Mucosa of gallbladder (tissue), 1 donor: Measurements from ENCODE around the gene VIPR2. TPM values are rescaled to one million over a fixed set of nuclear protein-coding genes. Genes with fewer than 3 reads are reported as not detected.
"Not testable (repeated sequence)": the region's sequence is repeated elsewhere in the genome, so short reads cannot be mapped to it uniquely, and the experiment has no call there.

Experiments
- DNase-seq: peaks from one replicate; pipeline ENCODE4 v3.0.0-alpha.2; 2020; ENCODE audit warnings: low spot score
- total RNA-seq: library from RNA; stranded (reverse); gene quantifications from one replicate; pipeline ENCODE4 v1.2.1, GENCODE V29; 2021
- donor health status: DM: no; HTN: no; CAD: no.

Gene VIPR2, protein sequence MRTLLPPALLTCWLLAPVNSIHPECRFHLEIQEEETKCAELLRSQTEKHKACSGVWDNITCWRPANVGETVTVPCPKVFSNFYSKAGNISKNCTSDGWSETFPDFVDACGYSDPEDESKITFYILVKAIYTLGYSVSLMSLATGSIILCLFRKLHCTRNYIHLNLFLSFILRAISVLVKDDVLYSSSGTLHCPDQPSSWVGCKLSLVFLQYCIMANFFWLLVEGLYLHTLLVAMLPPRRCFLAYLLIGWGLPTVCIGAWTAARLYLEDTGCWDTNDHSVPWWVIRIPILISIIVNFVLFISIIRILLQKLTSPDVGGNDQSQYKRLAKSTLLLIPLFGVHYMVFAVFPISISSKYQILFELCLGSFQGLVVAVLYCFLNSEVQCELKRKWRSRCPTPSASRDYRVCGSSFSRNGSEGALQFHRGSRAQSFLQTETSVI
- 7.3 TPM for total RNA-seq

DNA sequence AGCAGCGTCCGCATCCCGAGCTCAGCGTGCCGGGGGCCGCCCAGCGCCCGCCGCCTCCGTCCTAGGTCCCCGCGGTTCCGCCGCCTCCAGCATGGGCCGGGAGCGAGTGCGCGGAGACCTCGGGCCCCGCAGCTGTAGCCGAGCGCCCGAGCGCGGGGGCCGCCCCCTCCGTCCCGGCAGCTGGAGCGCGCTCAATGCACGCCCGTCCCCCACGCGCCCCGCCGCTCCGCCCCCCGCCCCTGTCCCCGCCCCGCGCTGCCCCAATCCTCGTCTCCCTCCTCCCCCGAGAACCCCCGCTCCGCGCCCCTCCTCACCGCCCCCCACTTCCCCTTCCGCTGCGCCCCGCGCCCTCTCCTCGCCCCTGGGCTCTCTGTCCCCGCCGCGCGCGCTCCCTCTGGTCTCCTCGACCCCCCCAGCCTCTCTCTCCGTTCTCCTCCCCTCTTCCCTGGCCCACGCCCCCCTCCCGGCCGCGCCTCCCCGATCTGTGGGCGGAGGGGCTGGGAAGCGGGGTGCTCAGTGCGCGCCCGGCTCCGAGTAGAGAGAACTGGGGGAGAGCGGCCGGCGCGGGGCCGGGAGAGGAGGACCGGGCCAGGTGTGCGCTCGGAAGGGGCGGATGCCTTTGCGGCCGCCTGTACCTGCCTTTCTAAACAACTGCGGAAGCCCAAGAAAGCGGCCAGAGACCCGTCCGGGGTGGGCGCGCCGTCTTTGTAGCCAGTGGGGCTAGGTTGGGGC lies at the start of gene VIPR2:
VIPR2 (minus strand) TSS at position 110 of the 732 bp plus-strand sequence; CDS start at position 14, 96 bp downstream.
- DNase-seq: no peak

DNA sequence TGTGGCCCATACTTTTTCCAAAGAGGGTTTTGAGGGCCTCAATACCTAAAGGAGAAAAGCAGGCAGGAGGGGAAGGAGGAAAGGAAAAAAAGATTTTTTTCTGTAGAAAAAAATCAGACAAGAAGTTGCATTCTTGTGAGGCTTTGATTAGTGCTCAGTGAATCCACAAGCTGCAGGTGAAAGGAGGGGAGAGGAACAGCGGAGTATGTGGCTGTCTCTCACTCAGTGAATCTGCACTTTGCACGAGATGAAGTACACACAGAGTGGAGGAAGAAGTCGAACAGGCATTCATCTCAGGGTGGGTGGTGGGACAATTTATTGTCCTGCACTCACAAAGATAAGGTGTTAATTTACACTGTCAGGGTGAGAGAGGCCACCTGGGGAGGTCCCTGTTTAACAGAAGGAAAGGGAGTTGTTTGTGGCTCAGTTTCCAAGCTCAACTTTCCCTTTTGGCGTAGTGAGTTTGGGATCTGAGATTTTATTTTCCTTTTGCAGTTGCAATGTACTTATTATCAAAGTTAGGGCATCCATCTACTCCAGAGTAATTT lies 49.0 kb upstream of the VIPR2 start:
- no peak for DNase-seq

DNA sequence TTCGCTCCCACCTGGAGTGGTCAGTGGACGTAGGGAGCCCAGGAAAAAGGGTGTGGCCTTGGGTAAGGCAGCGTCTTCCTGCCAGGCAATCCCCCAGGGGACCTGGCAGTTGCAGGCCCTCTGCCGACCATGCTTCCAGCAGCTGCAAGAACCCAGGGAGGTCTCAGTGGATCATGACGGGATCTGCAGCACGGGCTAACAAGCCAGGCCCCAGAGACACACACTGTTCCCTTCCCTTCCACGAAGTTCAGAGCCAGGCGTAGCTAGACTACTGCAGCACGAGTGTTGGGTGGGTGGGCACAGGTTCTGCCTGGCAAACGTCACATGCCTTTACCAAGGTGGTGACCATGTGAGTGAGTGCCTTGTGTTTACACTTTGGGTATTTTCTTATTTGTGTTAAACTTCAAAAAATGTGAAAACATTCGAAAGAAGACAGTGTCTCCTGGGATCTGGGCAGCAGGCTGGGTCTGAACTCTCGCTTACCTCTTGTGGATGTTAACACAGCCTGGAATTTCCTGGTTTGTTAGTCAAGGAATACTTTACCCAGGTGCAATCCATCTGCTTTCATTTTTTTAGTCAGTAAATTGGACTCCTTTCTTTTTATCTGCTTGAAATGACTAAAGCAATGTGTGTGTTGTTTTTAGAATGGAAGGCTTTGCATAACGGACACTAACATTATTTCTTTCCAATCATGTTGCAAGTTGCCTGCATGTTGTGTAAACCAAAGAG lies 48.2 kb upstream of the VIPR2 start:
- no peak for DNase-seq

DNA sequence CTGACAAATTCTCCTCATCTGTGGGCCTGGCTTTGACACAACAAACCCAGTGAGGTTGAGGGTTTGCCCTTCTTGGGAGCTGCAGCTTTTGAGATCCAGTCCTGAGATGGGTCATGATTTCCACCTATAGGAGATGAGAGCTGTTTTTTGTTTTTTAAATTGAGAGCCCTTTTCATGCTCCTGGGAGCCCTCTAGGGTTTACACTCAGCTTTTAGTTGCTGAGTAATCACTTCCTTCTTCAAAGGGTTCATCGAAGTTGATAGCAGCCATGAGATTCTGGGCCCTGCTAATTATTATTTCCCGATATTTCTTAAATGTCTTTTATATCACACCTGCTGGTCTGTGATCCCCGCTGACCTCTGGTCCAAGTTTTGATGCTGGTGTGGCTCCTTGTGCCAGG lies 47.3 kb upstream of the VIPR2 start:
- no peak for DNase-seq

DNA sequence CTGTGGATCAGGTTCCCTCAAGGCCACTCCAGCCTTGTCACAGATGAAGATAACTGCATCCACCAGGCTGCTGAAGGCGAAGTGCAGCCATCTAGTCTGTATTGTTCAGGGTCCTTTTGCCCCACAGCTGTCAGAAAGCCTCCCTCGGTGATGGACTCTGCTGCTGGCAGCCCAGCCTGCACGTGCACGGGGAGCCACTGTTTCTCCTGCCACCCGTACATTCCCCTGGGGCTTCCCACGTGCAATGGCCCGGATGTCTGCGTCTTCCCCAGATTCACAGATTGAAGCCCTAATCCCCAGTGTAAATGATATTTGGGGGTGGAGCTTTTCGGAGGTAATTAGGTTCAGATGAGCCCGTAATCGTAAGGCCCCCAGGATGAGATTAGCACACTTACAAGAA lies 46.6 kb upstream of the VIPR2 start:
- no peak for DNase-seq

DNA sequence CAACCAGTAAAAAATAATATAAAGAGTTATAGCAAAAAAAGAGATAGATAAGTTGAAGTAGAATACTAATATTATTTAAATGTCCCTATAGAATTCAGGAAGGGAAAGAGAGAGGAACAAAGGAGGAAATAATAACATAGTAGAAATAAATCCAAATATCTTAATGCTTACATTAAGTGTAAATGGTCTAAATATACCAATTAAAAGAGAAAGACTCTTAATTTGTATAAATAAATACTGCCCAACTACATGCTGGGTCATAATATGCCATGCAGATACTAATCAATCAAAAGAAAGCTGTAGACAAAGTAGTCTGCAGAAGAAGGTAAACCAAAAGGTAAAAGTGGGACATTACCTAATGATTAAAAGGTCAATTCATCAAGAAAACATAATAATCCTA lies 43.3 kb upstream of the VIPR2 start:
- no peak for DNase-seq

DNA sequence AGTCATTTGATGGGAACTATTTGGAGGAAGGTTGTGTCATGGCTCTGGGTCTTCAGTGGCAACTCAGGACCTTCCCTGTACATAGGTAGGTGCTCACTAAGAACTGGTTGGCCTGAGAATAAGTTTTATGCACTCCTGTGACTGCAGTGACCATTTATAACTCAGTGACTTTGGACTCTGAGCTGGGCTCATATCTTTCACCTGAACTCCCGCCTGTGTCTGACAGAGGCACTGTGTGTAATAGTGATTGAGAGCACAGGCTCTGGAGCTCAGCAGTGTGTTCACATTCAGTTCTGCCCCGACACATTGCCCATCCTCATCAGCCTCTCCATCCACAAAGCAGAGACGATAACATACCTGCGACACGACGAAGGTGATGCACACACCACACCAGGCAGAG lies 34.6 kb upstream of the VIPR2 start:
- no peak for DNase-seq

DNA sequence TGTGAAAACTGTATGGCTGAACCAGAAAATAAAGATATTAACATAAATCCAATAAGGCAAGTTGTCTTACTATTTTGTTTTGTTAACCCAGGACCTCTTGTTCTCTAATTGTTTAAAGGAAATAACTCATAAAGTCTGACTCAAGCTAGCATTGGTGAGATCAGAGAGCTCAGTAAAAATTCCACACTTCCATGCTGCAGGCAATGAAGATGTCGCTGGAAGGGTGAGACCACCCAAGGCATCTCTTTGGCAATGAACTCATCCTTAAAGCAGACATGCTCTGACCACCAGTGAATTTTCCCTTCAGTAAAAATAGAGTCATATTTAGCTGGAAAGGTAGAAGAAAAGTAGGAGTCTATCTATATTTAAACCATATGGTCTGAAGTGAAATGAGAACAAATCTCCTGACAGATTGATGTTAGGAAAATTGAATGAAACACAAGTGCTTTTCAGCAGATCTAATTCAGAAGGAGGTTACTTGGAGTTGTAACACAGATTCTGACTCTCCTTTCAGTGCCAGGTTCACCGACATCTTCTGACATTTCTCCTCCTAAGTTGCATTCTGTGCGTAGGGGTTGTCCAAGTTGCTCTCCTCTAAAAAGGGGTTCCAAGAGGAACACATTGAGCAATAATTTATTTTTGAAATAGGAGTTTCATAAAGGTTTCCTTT lies 32.8 kb upstream of the VIPR2 start:
- no peak for DNase-seq

DNA sequence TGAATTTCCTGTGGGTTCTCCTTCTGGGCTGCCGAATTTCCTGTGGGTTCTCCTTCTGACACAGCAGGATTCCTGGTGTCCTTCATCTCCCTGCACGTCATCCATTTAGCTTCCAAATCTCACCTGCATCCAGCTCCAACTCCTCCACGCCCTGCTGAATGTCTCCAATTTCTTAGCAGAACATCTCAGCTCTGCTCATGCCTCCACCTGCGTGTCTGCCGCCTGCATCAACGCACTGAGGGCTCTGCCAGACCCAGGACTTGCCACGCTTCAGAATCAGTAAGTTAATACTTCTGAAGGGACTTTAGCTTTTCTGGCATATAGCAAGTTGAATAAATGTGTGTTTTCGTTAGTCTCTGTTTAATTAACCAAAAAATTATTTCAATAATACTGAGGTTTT lies 31.1 kb upstream of the VIPR2 start:
- no peak for DNase-seq

DNA sequence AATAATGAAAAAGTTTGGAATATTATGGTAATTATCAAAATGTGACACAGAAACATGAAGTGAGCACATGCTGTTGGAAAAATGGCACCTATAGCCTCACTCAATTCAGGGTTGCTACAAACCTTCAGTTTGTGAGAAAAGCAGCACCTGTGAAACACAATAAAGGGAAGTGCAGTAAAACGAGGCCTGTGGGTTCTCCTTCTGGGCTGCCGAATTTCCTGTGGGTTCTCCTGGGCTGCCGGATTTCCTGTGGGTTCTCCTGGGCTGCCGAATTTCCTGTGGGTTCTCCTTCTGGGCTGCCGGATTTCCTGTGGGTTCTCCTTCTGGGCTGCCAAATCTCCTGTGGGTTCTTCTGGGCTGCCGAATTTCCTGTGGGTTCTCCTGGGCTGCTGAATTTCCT lies 30.4 kb upstream of the VIPR2 start:
- DNase-seq: not testable (repeated sequence)

DNA sequence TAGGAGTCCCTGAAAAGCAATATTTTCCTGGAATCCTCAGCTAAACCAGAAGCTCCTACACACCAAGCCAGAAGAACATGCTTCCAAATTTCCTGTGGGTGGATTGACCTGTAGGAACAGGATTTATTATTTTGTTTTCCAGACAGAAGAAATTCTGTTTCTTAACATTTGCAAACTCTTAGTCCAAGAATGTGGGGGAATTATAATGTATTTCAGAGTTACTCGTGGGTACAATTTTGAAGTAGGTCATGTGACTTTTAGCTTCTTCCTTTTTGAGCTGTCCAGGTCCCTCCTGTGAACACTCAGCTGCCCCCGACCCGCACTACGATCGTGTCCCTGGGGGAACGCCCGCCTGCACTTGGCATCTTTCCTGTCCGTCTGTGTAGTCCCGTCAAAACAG lies 27.7 kb upstream of the VIPR2 start:
- DNase-seq: no peak

DNA sequence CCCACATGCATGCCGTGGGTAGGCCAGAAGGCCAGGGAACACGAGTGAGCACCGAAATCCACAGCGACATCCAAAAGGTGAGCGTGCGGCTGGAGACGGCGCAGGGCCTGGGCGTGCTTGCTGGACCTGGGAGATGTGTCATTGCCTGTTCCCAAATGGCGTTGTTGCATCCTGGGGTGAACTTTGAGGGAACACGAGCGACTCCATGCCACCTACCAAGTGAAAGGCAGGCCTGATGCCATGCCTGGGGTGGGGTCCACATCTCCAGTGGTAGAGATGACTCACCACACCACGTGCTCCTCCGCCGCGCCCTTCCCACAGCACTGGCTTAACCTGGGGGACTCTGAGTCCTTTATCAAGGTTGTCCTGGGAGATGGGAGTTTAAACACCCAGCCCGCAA lies 24.7 kb upstream of the VIPR2 start:
- no peak for DNase-seq

DNA sequence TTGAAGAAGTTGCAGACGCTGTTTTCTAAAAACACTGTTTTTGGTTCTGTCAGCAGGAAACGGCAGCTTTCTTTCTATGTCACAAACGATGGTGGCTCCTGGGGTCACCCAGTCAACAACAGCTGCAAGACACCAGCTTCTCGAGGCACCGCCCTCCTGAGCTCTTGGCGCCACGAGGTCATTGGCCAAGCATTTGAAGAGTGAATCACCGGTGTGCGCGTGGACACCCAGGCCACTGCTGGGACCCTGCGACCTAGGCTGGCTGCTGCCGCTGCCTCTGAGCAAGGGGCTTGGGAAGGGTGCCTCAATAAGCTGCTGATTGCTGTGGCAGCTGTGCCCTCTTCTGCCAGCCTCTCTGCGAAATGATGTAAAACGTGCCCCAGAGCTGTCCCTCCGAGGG lies 22.5 kb upstream of the VIPR2 start:
- no peak for DNase-seq

DNA sequence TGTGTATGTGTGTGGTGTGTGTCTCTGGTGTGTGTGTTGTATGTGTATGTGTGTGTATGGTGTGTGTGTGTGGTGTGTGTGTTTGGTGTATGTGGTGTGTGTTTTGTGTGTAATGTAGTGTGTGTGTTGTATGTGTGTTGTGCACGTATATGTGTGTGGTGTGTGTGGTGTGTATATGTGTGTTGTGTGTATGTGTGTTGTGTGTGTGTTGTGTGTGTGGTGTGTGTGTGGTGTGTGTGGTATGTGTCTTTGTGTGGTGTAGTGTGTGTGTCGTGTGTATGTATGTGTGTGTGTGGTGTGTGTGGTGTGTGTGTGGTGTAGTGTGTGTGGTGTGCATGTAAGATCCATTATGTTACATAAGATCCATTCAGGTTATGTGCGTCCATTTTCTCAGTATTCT lies 21.9 kb upstream of the VIPR2 start:
- no peak for DNase-seq

DNA sequence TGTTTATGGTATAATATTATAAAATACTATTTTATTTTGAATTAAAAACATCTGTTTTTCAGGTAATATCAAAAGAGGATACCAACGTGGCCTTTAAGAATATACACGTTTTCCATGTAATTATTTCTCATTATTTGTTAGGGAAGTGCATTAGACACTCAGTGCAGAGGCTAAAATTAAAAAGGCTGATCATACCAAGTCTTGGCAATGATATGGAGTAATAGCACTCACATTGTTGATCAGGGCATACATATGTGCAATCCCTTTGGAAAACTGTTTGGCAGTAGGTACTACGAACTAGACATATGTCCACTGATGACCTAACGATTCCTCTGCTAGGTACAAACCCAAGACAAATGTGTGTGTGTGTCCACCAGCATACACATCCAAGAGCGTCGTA lies 20.7 kb upstream of the VIPR2 start:
- DNase-seq: no peak

DNA sequence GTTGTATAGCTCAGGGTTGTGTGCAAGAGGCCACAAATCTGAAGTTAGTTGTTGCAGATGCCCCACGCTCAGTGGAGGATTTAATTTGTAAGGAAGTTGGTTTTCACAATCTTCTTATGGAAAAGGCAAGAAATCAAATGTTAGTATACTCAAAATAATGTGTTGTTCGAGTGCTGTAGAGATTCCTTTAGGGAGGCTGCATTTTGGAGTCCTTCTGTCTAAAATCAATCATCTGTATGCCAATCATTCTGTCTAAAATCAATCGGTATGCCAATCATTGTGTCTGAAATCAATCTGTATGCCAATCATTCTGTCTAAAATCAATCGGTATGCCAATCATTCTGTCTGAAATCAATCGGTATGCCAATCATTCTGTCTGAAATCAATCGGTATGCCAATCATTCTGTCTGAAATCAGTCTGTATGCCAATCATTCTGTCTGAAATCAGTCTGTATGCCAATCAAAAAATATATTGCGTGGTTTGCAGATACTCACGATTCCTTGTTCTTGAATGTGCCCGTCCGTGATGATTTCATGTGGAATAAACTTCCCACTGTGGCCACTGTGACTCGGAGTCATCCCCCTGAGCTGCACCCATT lies 19.1 kb upstream of the VIPR2 start:
- not testable (repeated sequence) for DNase-seq

DNA sequence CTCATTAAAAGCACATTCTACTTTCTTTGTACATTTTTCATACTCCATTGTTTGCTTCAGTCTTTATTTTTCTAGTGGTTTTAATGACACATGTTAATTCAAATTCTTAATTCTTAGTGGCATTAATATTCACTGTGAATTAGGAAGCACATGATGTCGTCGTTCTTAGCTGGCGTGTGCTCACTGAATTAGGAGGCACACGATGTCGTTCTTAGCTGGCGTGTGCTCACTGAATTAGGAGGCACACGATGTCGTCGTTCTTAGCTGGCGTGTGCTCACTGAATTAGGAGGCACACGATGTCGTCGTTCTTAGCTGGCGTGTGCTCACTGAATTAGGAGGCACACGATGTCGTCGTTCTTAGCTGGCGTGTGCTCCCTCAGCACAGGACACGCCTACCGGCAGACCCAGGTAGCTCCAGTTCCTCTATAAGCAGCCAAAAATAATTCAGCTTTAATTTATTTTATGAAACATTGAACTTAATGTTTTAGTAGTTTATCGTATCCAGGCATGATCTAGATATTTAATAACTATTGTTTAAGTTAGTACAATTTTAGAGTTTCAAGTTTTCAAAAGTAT lies 17.5 kb upstream of the VIPR2 start:
- not testable (repeated sequence) for DNase-seq

DNA sequence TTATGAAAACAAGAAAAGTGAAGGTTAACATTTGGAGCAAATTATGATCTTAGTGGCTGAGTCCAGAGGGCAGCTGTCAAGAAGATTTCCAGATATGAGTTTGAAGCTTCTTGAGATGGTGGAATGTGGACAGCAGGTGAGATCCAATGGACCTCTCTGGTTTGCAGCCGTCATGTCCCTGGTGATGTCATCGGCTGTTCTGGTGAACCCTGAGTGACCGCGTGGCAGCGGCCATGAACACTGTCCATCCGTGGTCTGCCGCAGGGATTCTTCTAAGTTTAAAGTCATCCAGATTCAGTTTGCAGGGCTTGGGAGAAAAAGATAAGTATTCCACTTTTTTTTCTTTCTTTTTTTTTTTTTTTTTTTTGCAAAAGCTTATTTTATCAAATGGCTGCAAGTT lies 15.8 kb upstream of the VIPR2 start:
- DNase-seq: no peak

DNA sequence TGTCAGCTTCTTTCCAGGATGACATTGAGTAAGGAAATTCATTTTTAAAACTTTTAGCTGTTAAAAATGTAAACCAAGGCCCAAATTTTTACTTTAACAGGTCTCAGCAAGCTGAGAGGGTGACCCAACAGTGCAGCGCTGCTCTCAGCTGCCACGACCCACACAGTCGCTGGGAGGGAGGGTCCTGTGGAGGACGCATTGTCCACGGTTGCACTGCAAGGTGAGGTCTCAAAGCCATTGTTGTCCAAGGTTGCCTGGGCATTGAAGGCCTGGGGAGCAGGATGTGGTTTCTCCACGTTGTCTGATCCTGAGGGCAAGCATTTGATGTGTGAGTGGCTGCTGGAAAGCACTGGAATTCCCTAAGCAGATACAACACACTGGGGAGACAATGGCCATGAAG lies 15.1 kb upstream of the VIPR2 start:
- no peak for DNase-seq

DNA sequence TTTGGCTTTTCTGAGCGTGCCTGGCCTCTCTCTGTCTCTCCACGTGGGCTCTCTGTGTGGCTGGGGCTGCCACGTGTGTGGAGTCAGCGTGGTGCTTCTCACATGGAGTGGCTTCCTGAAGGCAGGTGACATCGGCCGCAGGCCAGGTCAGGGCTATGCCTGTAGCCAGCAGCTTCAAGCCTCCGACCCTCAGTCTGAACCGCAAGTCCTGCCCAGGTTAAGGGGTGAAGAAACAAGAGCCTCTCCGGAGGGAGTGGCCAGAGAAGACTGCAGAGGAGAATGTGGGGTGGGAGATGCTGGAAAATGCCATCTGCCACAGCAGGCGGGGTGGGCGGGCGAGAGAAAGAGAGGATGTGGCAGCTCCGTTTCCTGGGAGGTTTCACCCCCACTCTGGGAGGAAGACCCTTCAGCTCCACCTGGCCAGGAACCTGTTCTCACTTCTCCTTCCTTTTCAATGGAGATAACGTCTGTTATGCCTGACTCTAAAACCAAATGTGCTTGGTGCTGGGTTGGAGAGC lies 14.3 kb upstream of the VIPR2 start:
- no peak for DNase-seq
